K562 (cell line): ENCODE data around the gene CAPZA1. TPM values are rescaled to one million over a fixed set of nuclear protein-coding genes. Genes with fewer than 3 reads are reported as not detected.

Experiments used
- ATF7 ChIP-seq: fragments of 450-650 bp; IDR thresholded peaks from 2 replicates; pipeline ENCODE4 v1.7.1; 2014; ENCODE audit warnings: mild to moderate bottlenecking, moderate library complexity
- CAMTA2 ChIP-seq: fragments of 250-450 bp; sonication (Bioruptor Pico); conservative IDR thresholded peaks from 2 replicates; pipeline ENCODE4 v1.5.1; 2022
- EWSR1 ChIP-seq: fragments of 450-650 bp; IDR thresholded peaks from 2 replicates; pipeline ENCODE4 v1.6.1; 2018; ENCODE audit warnings: borderline replicate concordance, mild to moderate bottlenecking, low read depth, moderate library complexity; ENCODE audit not compliant: partially characterized antibody
- FOXP1 ChIP-seq: sonication (generic); formaldehyde crosslinking; IDR thresholded peaks from 2 replicates; pipeline ENCODE4 v1.8.0; 2022; ENCODE audit warnings: mild to moderate bottlenecking, missing genetic modification reagents
- HNRNPUL1 ChIP-seq: fragments of 200-400 bp; formaldehyde crosslinking; IDR thresholded peaks from 2 replicates; pipeline ENCODE4 v1.6.1; 2017; ENCODE audit warnings: low read length
- MXI1 ChIP-seq: IDR thresholded peaks from 2 replicates; pipeline ENCODE4 v1.6.1; 2011; ENCODE audit warnings: low read depth, mild to moderate bottlenecking, improper control_type of control experiment, low read length
- PML ChIP-seq: IDR thresholded peaks from 2 replicates; pipeline ENCODE4 v1.6.1; 2012; ENCODE audit warnings: low read length, inconsistent platforms
- POLR3A ChIP-seq: IDR thresholded peaks from 2 replicates; pipeline ENCODE4 v1.6.1; 2011; ENCODE audit warnings: borderline replicate concordance, mild to moderate bottlenecking, moderate library complexity; ENCODE audit not compliant: insufficient read length, insufficient read depth; ENCODE audit errors: extremely low read depth
- POU5F1 ChIP-seq: fragments of 150-350 bp; IDR thresholded peaks from 2 replicates; pipeline ENCODE4 v1.6.1; 2014; ENCODE audit warnings: borderline replicate concordance, low read length, low read depth, mild to moderate bottlenecking; ENCODE audit not compliant: partially characterized antibody
- RBFOX2 ChIP-seq: fragments of 200-400 bp; formaldehyde crosslinking; IDR thresholded peaks from 2 replicates; pipeline ENCODE4 v1.6.1; 2017; ENCODE audit warnings: low read depth, mild to moderate bottlenecking, low read length, moderate library complexity
- RERE ChIP-seq: sonication (generic); formaldehyde crosslinking; IDR thresholded peaks from 2 replicates; pipeline ENCODE4 v1.8.0; 2023; ENCODE audit warnings: missing genetic modification reagents, mild to moderate bottlenecking, borderline replicate concordance
- SMARCA4 ChIP-seq: fragments of 450-650 bp; IDR thresholded peaks from 2 replicates; pipeline ENCODE4 v1.6.1; 2016
- SRSF1 ChIP-seq: fragments of 200-400 bp; formaldehyde crosslinking; IDR thresholded peaks from 2 replicates; pipeline ENCODE4 v1.6.1; 2017; ENCODE audit warnings: mild to moderate bottlenecking, low read depth, low read length, moderate library complexity
- STAT5A ChIP-seq: IDR thresholded peaks from 2 replicates; pipeline ENCODE4 v1.6.1; 2012; ENCODE audit warnings: low read length, inconsistent platforms, borderline replicate concordance
- WHSC1 ChIP-seq: IDR thresholded peaks from one replicate; pipeline ENCODE4 v1.6.1; 2012; ENCODE audit warnings: low read length, control low read depth, inconsistent platforms
- ZNF12 ChIP-seq: sonication (generic); formaldehyde crosslinking; IDR thresholded peaks from 2 replicates; pipeline ENCODE4 v1.4.0; 2020; ENCODE audit warnings: mild to moderate bottlenecking, missing genetic modification reagents
- polyA plus RNA-seq, 8 experiments: library from polyadenylated mRNA; depleted of rRNA in 4 of 8; stranded (reverse) in 5 of 8; unstranded in 3 of 8; fragments of >200 nt; fragmentation: Nextera tagmentation in 2 of 8; fragmentation: Illumina TruSeq in 1 of 8; extraction: Ambion mirVana in 2 of 8; extraction: Trizol in 1 of 8; gene quantifications; 2 replicates each; pipeline versions ENCODE4 v1.2.1 to v1.2.3, GENCODE V29; 2011 to 2014; ENCODE audit warnings: inconsistent platforms in 1 of 8, missing spikeins in 1 of 8
- total RNA-seq, 7 experiments: library from RNA; depleted of rRNA in 6 of 7; stranded (reverse); fragments of >200 nt in 6 of 7; fragmentation: Illumina TruSeq in 2 of 7; extraction: Trizol in 2 of 7; gene quantifications; 2 replicates each; pipeline versions ENCODE4 v1.2.1 to v1.2.3, GENCODE V29; 2011 to 2021; ENCODE audit warnings: low replicate concordance in 1 of 7
- TF ChIP-seq, protein P1 (sequence below): fragments of 450-650 bp; formaldehyde crosslinking; IDR thresholded peaks from 2 replicates; pipeline ENCODE4 v1.4.0; 2020; ENCODE audit warnings: mild to moderate bottlenecking, moderate library complexity
- TF ChIP-seq, protein P2 (sequence below): fragments of 250-450 bp; sonication (Bioruptor Pico); IDR thresholded peaks from 2 replicates; pipeline ENCODE4 v1.5.0; 2021
- TF ChIP-seq, protein P3 (sequence below): sonication (generic); formaldehyde crosslinking; IDR thresholded peaks from 2 replicates; pipeline ENCODE4 v1.8.1; 2022; ENCODE audit warnings: missing genetic modification reagents

Gene CAPZA1
- total and polyA plus RNA-seq, 9 of the 15 experiments (the other 6 are each of a cell fraction or from before 2014, with no cell fraction given): 237 to 1,020 (median 306) TPM

DNA sequence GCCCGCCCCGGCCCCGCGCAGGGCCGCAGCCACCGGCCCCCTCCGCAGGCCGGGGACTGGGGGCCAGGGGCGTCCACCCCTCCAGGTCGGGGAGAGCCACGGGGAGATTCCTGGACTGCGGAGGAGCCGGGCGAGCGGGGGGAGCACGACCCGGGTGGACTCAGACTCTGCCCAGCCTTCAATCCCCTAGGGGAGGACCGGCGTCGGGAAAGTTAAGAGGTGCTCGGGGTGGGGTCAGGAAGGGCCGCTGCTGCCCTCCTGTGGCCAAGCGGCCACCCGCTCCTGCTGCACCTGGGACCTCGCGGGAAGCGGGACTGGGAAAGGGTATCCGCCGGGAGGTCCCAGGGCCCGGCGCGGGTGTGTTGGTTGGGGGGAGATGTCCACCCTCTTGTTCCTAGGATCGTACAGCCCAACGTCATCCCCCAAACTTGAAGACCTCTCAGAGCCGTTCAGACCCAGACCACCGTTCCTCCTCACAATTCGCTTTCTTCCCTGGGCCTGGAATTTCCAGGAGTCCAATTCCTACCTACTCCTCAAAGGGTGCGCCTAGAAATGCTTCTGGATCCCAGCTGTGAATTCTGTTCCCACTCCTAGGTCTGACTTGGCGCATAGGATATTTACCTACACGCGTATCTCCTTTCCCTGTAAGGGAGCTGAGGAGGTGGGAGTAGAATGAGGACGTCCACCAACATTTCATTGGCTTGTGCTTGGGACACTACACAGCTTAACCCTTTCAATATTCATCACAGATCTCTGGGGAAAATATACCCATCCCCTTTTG lies 87.8 kb downstream of the CAPZA1 start (continued):
- no peak for TF ChIP-seq RERE (CRISPR knock-in tag)
- peak; percentile 52 for TF ChIP-seq ATF7
- TF ChIP-seq POLR3A: no peak
- TF ChIP-seq, protein P1, sequence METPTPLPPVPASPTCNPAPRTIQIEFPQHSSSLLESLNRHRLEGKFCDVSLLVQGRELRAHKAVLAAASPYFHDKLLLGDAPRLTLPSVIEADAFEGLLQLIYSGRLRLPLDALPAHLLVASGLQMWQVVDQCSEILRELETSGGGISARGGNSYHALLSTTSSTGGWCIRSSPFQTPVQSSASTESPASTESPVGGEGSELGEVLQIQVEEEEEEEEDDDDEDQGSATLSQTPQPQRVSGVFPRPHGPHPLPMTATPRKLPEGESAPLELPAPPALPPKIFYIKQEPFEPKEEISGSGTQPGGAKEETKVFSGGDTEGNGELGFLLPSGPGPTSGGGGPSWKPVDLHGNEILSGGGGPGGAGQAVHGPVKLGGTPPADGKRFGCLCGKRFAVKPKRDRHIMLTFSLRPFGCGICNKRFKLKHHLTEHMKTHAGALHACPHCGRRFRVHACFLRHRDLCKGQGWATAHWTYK: 0 out of 2 replicates have a peak, but pooled peaks have one; percentile 26
- TF ChIP-seq RBFOX2: peak; percentile 43
- no peak for TF ChIP-seq MXI1
- 0 out of 2 replicates have a peak, but pooled peaks have one; percentile 45 for TF ChIP-seq CAMTA2 (CRISPR knock-in tag)
- no peak for TF ChIP-seq ZNF12 (CRISPR knock-in tag)
- TF ChIP-seq SMARCA4: 0 out of 2 replicates have a peak, but pooled peaks have one; percentile 12
- TF ChIP-seq EWSR1: no peak
- no peak for TF ChIP-seq HNRNPUL1
- TF ChIP-seq PML: no peak
- no peak for TF ChIP-seq POU5F1
- no peak for TF ChIP-seq FOXP1 (CRISPR knock-in tag)
- TF ChIP-seq, protein P2, sequence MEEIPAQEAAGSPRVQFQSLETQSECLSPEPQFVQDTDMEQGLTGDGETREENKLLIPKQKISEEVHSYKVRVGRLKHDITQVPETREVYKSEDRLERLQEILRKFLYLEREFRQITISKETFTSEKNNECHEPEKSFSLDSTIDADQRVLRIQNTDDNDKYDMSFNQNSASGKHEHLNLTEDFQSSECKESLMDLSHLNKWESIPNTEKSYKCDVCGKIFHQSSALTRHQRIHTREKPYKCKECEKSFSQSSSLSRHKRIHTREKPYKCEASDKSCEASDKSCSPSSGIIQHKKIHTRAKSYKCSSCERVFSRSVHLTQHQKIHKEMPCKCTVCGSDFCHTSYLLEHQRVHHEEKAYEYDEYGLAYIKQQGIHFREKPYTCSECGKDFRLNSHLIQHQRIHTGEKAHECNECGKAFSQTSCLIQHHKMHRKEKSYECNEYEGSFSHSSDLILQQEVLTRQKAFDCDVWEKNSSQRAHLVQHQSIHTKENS (CRISPR knock-in tag): no peak
- TF ChIP-seq, protein P3, sequence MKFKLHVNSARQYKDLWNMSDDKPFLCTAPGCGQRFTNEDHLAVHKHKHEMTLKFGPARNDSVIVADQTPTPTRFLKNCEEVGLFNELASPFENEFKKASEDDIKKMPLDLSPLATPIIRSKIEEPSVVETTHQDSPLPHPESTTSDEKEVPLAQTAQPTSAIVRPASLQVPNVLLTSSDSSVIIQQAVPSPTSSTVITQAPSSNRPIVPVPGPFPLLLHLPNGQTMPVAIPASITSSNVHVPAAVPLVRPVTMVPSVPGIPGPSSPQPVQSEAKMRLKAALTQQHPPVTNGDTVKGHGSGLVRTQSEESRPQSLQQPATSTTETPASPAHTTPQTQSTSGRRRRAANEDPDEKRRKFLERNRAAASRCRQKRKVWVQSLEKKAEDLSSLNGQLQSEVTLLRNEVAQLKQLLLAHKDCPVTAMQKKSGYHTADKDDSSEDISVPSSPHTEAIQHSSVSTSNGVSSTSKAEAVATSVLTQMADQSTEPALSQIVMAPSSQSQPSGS: no peak
- TF ChIP-seq STAT5A: no peak
- TF ChIP-seq SRSF1: no peak
- no peak for TF ChIP-seq WHSC1
